ENCODE measurements around the gene TMEM163.

TMEM163 gene

GRCh38 chr2:134452042-134452733 lies 266.6 kb downstream of the TMEM163 start:
- POLR2A ChIA-PET, result interaction anchor here (0.6 kb wide), 1 partner anchor 342 kb away, joined by 7 read pairs; no protein-coding TSS in a partner anchor
- CTCF ChIA-PET, result interaction anchor here (0.9 to 7.3 kb wide), 35 partner anchors 10 to 566 kb away, joined by 3 to 59 read pairs (median 4); no protein-coding TSS in a partner anchor
- TF ChIP-seq, protein P1, sequence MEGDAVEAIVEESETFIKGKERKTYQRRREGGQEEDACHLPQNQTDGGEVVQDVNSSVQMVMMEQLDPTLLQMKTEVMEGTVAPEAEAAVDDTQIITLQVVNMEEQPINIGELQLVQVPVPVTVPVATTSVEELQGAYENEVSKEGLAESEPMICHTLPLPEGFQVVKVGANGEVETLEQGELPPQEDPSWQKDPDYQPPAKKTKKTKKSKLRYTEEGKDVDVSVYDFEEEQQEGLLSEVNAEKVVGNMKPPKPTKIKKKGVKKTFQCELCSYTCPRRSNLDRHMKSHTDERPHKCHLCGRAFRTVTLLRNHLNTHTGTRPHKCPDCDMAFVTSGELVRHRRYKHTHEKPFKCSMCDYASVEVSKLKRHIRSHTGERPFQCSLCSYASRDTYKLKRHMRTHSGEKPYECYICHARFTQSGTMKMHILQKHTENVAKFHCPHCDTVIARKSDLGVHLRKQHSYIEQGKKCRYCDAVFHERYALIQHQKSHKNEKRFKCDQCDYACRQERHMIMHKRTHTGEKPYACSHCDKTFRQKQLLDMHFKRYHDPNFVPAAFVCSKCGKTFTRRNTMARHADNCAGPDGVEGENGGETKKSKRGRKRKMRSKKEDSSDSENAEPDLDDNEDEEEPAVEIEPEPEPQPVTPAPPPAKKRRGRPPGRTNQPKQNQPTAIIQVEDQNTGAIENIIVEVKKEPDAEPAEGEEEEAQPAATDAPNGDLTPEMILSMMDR (IDR thresholded peaks at IDR 0.05; ENCODE audit: control extremely low read depth, extremely low read depth, low read depth, missing control alignments), result no peak
- DNase-seq (ENCODE audit: extremely low spot score), result no peak

- CTCF ChIA-PET, result interaction anchor here (0.6 to 7.3 kb wide), 49 partner anchors 9 to 565 kb away, joined by 3 to 59 read pairs (median 4); no protein-coding TSS in a partner anchor
- TF ChIP-seq, protein P1 (IDR thresholded peaks at IDR 0.05; ENCODE audit: control extremely low read depth, extremely low read depth, low read depth, missing control alignments), result no peak
- DNase-seq (ENCODE audit: extremely low spot score), result no peak
- POLR2A ChIA-PET, result no interaction called here
These were observed 267.5 kb downstream of the TMEM163 start for GRCh38 chr2:134451347-134451630.

DNA sequence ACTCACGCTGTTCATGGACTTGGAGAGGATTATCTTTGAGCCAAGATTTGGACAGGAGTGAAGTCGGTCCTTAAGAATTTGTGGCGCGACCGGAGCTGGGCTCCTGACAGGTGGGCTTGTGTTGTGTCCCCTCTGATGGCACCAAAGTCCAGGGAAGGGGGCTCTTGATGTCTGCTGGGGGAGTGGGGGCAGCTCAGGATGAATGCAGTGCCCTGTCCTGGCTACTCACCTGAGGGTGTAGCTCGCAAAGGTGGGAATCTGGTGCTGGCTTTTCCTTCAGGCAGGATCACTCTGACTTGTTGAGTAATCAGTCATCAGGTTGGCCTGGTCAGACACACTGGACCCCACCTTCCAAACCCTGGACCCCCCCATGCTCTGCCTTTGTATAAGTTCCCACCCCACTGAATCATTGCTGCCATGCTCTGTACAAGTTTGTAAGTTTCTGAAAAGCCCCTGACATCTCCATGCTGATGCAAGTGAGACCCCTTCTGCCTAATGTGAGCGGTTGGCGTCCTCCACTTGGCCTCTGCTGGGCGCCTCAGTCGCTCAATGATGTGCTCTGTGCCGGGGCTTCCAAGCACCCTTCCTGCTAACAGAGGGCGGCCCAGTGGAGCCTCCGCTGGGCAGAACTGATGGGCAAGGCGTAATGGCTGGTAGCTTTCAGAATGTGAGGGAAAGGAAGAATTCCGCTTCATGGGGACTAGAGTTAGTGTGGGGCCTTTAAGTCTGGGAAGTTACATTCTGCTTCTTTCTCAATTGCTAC lies 268.9 kb downstream of the TMEM163 start:
- ChIA-PET POLR2A (no interaction called here), CTCF (interaction anchor here (0.7 to 7.3 kb wide), 25 partner anchors 7 to 564 kb away, joined by 3 to 59 read pairs (median 4); no protein-coding TSS in a partner anchor)
- TF ChIP-seq, protein P1 (IDR thresholded peaks at IDR 0.05; ENCODE audit: control extremely low read depth, extremely low read depth, low read depth, missing control alignments), result no peak
- DNase-seq (ENCODE audit: extremely low spot score), result no peak

DNA sequence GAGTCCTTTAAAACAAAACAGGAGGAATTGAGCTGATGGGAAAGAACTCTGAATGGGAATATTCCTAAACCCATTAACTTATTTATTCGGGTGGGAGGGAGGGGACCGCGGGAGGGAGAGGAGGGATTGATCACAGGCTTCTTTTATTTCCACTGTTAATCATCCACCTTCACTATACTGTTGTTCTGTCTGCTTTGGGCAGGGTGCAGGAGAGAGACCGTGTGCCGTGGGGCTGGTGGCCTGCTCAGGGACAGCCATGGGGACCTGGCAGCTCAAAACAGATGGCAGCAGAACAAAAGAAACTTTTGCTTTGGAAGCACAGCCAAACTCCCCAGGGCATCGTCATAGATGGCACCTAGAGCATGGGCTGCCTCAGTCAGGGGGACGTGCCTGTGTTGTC lies 269.6 kb downstream of the TMEM163 start:
- TF ChIP-seq, protein P1 (IDR thresholded peaks at IDR 0.05; ENCODE audit: control extremely low read depth, extremely low read depth, low read depth, missing control alignments), result no peak
- CTCF ChIA-PET, result interaction anchor here (0.7 to 7.3 kb wide), 10 partner anchors 8 to 563 kb away, joined by 3 to 59 read pairs (median 4); no protein-coding TSS in a partner anchor
- DNase-seq (ENCODE audit: extremely low spot score), result no peak
- POLR2A ChIA-PET, result no interaction called here

DNA sequence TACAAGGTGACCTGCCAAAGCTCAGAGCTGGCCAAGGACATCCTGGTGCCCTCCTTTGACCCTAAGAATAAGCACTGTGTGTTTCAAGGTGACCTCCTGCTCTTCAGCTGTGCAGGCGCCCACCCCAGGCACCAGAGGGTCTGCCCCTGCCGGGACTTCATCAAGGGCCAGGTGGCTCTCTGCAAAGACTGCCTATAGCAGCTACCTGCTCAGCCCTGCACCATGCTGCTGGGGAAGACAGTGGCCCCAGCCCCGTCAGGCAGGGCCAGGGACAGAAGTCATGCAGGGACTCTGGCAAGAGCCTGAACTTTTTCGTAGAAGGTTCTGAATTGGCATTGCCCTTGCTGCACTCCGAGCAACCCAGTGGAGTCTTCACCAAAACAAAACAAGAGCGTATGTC lies 270.1 kb downstream of the TMEM163 start:
- DNase-seq (ENCODE audit: extremely low spot score), result no peak
- ChIA-PET POLR2A (no interaction called here), CTCF (interaction anchor here (1.1 to 7.3 kb wide), 4 partner anchors 12 to 562 kb away, joined by 3 to 59 read pairs (median 26); no protein-coding TSS in a partner anchor)
- TF ChIP-seq, protein P1 (IDR thresholded peaks at IDR 0.05; ENCODE audit: control extremely low read depth, extremely low read depth, low read depth, missing control alignments), result no peak

DNA sequence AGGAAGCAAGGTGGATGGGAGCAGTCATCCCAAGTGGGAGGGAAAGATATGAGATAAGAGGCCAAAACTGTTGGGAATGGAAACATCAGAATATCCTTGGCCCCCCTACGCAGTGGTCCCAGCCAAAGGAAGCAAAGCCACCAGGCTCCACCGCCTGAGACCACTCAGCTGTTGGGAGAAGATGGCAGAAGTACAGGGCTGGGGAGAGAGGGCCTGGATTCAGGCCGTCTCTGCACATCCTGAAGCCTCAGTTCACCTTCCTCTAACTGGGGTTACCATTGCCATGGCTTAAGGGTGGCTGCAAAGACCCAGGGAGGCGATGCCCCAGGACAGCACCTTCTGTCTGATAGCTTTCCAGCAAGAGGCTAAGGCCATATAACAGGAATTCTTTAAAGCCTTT lies 271.1 kb downstream of the TMEM163 start:
- TF ChIP-seq, protein P1 (IDR thresholded peaks at IDR 0.05; ENCODE audit: control extremely low read depth, extremely low read depth, low read depth, missing control alignments), result no peak
- ChIA-PET CTCF (interaction anchor here (1.1 to 7.3 kb wide), 6 partner anchors 8 to 56 kb away, joined by 3 to 59 read pairs (median 4); no protein-coding TSS in a partner anchor), POLR2A (no interaction called here)
- DNase-seq (ENCODE audit: extremely low spot score), result no peak
